ENCODE measurements around the gene YIPF5.

The YIPF5 gene

GRCh38 chr5:144179226-144179625 lies 8.8 kb upstream of the YIPF5 start:
- DNase-seq (ENCODE audit: low read depth in 2 of 2, low spot score in 1 of 2) = no peak

- DNase-seq (ENCODE audit: low read depth in 2 of 2, low spot score in 1 of 2) = no peak
These were observed 7.1 kb upstream of the YIPF5 start for GRCh38 chr5:144177548-144177947.

GRCh38 chr5:144173766-144174165 lies 3.3 kb upstream of the YIPF5 start:
- DNase-seq (ENCODE audit: low read depth in 2 of 2, low spot score in 1 of 2) = no peak

- no peak for DNase-seq (ENCODE audit: low read depth in 2 of 2, low spot score in 1 of 2)
These were observed 569 bp downstream of the YIPF5 start for GRCh38 chr5:144169904-144170275.

- no peak for DNase-seq (ENCODE audit: low read depth in 2 of 2, low spot score in 1 of 2)
These were observed 2.5 kb downstream of the YIPF5 start for GRCh38 chr5:144167998-144168397.

GRCh38 chr5:144166696-144167095 lies 3.8 kb downstream of the YIPF5 start:
- no peak for DNase-seq (ENCODE audit: low read depth in 2 of 2, low spot score in 1 of 2)

GRCh38 chr5:144162686-144163085 lies 7.8 kb downstream of the YIPF5 start:
- DNase-seq (ENCODE audit: low read depth in 2 of 2, low spot score in 1 of 2) = no peak

- no peak for DNase-seq (ENCODE audit: low read depth in 2 of 2, low spot score in 1 of 2)
These were observed 13.7 kb downstream of the YIPF5 start for GRCh38 chr5:144156767-144157171.

GRCh38 chr5:144151026-144151425 lies 19.4 kb downstream of the YIPF5 start:
- DNase-seq (ENCODE audit: low read depth in 2 of 2, low spot score in 1 of 2) = no peak

- DNase-seq (ENCODE audit: low read depth in 2 of 2, low spot score in 1 of 2) = no peak
These were observed 25.3 kb downstream of the YIPF5 start for GRCh38 chr5:144144956-144145751.

- DNase-seq (ENCODE audit: low read depth in 2 of 2, low spot score in 1 of 2) = no peak
These were observed 26.8 kb downstream of the YIPF5 start for GRCh38 chr5:144143625-144144024.

GRCh38 chr5:144142824-144143162 lies 27.7 kb downstream of the YIPF5 start:
- no peak for DNase-seq (ENCODE audit: low read depth in 2 of 2, low spot score in 1 of 2)

GRCh38 chr5:144142139-144142823 lies 28.2 kb downstream of the YIPF5 start:
- DNase-seq (ENCODE audit: low read depth in 2 of 2, low spot score in 1 of 2) = no peak

GRCh38 chr5:144141585-144141984 lies 28.9 kb downstream of the YIPF5 start:
- DNase-seq (ENCODE audit: low read depth in 2 of 2, low spot score in 1 of 2) = no peak

- no peak for DNase-seq (ENCODE audit: low read depth in 2 of 2, low spot score in 1 of 2)
These were observed 30.9 kb downstream of the YIPF5 start for GRCh38 chr5:144139586-144139985.

- DNase-seq (ENCODE audit: low read depth in 2 of 2, low spot score in 1 of 2) = no peak
These were observed 35.2 kb downstream of the YIPF5 start for GRCh38 chr5:144135113-144135762.

GRCh38 chr5:144134194-144134826 lies 36.1 kb downstream of the YIPF5 start:
- DNase-seq (ENCODE audit: low read depth in 2 of 2, low spot score in 1 of 2) = no peak

- no peak for DNase-seq (ENCODE audit: low read depth in 2 of 2, low spot score in 1 of 2)
These were observed 37.3 kb downstream of the YIPF5 start for GRCh38 chr5:144133050-144133633.

- DNase-seq (ENCODE audit: low read depth in 2 of 2, low spot score in 1 of 2) = no peak
These were observed 39.2 kb downstream of the YIPF5 start for GRCh38 chr5:144131261-144131660.

GRCh38 chr5:144130306-144130705 lies 40.2 kb downstream of the YIPF5 start:
- no peak for DNase-seq (ENCODE audit: low read depth in 2 of 2, low spot score in 1 of 2)

GRCh38 chr5:144128844-144129243 lies 41.6 kb downstream of the YIPF5 start:
- DNase-seq (ENCODE audit: low read depth in 2 of 2, low spot score in 1 of 2) = no peak

Data from stimulated activated CD8-positive, alpha-beta memory T cell treated with anti-CD3 and anti-CD28 coated beads, Interleukin-4, amount 100 ng/mL, for 1 hour (primary cell).